Measurements from ENCODE around the gene ASAP3.

Gene ASAP3

GRCh38 chr1:23484253-23485001 lies 448 bp upstream of the ASAP3 start:
- TF ChIP-seq CTCF (conservative IDR thresholded peaks at IDR 0.05; ENCODE audit: control insufficient read depth, insufficient read depth, low read depth, low read length) = no peak
- peak overlapping the region; percentile 66 for H3K4me3 ChIP-seq (ENCODE audit: control insufficient read depth, low read depth, low read length)
- peak; percentile 91 for DNase-seq (ENCODE audit: low read depth)

DNA sequence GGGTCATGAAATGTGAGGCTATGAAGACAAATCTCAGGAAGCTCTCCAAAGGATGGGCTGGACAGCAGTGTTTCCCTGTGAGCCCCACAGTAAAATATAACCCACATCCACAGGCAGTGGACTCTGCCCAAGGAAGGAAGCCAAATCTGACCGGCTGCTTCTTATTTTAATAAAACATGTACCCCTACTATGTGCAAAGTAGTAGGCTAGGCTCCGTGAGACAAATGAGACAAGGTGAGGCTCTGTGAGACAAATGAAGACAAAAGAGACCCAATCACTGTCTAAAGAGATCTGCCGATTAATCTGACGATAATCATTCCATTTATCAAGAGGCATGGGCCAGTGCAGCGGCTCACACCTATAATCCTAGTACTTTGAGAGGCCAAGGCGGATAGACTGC lies 2.1 kb downstream of the ASAP3 start:
- DNase-seq (ENCODE audit: low read depth) = no peak
- no peak overlapping the region for H3K4me3 ChIP-seq (ENCODE audit: control insufficient read depth, low read depth, low read length)
- TF ChIP-seq CTCF (conservative IDR thresholded peaks at IDR 0.05; ENCODE audit: control insufficient read depth, insufficient read depth, low read depth, low read length) = no peak

DNA sequence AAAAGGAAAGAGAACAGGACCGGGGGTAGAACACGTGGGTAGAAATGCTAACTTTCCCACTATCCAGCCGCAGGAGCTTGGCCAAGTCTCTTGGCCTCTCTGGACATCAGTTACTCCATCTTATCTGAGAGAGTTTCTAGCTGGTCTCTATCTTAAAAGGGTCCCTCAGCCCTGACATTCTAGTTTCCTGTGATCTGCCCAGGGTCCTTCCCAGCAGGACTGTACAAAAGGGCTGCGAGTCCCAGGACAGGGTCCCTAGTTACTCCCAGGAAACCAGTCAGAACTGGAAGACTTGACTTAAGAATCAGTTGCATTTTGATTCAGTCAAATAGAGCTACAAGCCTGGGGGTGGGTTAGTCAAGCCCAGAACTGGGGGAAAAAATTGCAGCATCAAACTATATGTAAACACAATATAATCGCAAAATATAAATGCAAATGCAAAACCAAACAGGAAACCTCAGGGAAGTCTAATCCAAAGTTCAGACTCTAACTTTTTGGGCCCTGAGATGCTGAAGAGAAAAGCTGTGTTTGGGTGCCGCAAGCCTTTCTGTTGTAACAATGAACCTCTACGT lies 2.9 kb downstream of the ASAP3 start:
- no peak for TF ChIP-seq CTCF (conservative IDR thresholded peaks at IDR 0.05; ENCODE audit: control insufficient read depth, insufficient read depth, low read depth, low read length)
- no peak for DNase-seq (ENCODE audit: low read depth)
- H3K4me3 ChIP-seq (ENCODE audit: control insufficient read depth, low read depth, low read length) = no peak overlapping the region

- DNase-seq (ENCODE audit: low read depth) = no peak
- no peak for TF ChIP-seq CTCF (conservative IDR thresholded peaks at IDR 0.05; ENCODE audit: control insufficient read depth, insufficient read depth, low read depth, low read length)
- H3K4me3 ChIP-seq (ENCODE audit: control insufficient read depth, low read depth, low read length) = no peak overlapping the region
Observed at GRCh38 chr1:23480187-23481025, 3.6 kb downstream of the ASAP3 start.

GRCh38 chr1:23479666-23479941 lies 4.4 kb downstream of the ASAP3 start:
- no peak overlapping the region for H3K4me3 ChIP-seq (ENCODE audit: control insufficient read depth, low read depth, low read length)
- no peak for TF ChIP-seq CTCF (conservative IDR thresholded peaks at IDR 0.05; ENCODE audit: control insufficient read depth, insufficient read depth, low read depth, low read length)
- DNase-seq (ENCODE audit: low read depth) = no peak

- peak; percentile 97 for DNase-seq (ENCODE audit: low read depth)
- no peak overlapping the region for H3K4me3 ChIP-seq (ENCODE audit: control insufficient read depth, low read depth, low read length)
- no peak for TF ChIP-seq CTCF (conservative IDR thresholded peaks at IDR 0.05; ENCODE audit: control insufficient read depth, insufficient read depth, low read depth, low read length)
Observed at GRCh38 chr1:23478896-23479665, 4.9 kb downstream of the ASAP3 start.

Measured in fibroblast of mammary gland (primary cell).